Brain microvascular endothelial cell (primary cell): Measurements from ENCODE around the gene MSL3B.

Experiments
- DNase-seq: peaks from one replicate; pipeline ENCODE4 v3.0.0-alpha.2; 2020
- H3K27ac ChIP-seq: fragments of 250-450 bp; sonication (Bioruptor Pico); 2 replicates; pipeline ENCODE4 v1.5.1; 2020; ENCODE audit warnings: mild to moderate bottlenecking, moderate library complexity
- H3K27me3 ChIP-seq: fragments of 250-450 bp; sonication (Bioruptor Pico); replicated peaks from 2 replicates; pipeline ENCODE4 v1.5.1; 2020; ENCODE audit warnings: mild to moderate bottlenecking
- H3K36me3 ChIP-seq: fragments of 250-450 bp; sonication (Bioruptor Pico); replicated peaks from 2 replicates; pipeline ENCODE4 v1.5.1; 2020; ENCODE audit warnings: mild to moderate bottlenecking
- H3K4me3 ChIP-seq: 2 replicates; pipeline ENCODE4 v1.5.1; 2011; ENCODE audit warnings: low read depth, mild to moderate bottlenecking, control low read depth, low read length, moderate library complexity
- in situ Hi-C: cut with HindIII; loops from 2 replicates; pipeline ENCODE4 v1.10.0; 2017; ENCODE audit warnings: low sequenced_read_pairs, low pct_ligation_motif_present
- TF ChIP-seq, protein P1 (sequence below): IDR thresholded peaks from 2 replicates; pipeline ENCODE4 v1.5.1; 2011; ENCODE audit warnings: low read depth, mild to moderate bottlenecking, moderate library complexity, low read length, control low read depth, inconsistent platforms; ENCODE audit errors: missing control alignments

MSL3B gene

DNA sequence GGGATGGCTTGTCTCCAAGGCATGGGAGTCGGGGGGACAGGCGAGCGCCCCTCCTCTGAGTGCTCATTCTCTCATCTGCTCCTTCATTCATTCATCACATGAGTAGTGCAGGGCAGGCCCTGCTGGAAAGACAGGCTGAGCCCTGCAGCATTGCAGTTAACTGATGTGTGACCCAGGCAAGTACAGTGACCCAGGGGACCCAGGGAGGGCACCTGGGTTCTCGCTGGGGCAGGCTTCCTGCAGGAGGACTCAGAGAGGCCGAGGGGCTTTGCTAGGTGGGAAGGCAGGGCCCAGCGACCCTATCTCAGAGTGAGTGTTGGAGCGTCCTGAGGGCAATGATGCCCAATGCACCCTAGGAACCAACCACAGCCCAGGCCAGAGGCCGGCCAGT, 44.5 kb downstream of the MSL3B start:
- Histone ChIP-seq H3K27ac (no peak overlapping the region), H3K36me3 (no peaks in the 10 kb centered on the region), H3K27me3 (no peaks in the 10 kb centered on the region), H3K4me3 (no peak overlapping the region)
- in situ Hi-C loops, result no loop called here
- TF ChIP-seq, protein P1, sequence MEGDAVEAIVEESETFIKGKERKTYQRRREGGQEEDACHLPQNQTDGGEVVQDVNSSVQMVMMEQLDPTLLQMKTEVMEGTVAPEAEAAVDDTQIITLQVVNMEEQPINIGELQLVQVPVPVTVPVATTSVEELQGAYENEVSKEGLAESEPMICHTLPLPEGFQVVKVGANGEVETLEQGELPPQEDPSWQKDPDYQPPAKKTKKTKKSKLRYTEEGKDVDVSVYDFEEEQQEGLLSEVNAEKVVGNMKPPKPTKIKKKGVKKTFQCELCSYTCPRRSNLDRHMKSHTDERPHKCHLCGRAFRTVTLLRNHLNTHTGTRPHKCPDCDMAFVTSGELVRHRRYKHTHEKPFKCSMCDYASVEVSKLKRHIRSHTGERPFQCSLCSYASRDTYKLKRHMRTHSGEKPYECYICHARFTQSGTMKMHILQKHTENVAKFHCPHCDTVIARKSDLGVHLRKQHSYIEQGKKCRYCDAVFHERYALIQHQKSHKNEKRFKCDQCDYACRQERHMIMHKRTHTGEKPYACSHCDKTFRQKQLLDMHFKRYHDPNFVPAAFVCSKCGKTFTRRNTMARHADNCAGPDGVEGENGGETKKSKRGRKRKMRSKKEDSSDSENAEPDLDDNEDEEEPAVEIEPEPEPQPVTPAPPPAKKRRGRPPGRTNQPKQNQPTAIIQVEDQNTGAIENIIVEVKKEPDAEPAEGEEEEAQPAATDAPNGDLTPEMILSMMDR, result no peak
- DNase-seq, result no peak

DNA sequence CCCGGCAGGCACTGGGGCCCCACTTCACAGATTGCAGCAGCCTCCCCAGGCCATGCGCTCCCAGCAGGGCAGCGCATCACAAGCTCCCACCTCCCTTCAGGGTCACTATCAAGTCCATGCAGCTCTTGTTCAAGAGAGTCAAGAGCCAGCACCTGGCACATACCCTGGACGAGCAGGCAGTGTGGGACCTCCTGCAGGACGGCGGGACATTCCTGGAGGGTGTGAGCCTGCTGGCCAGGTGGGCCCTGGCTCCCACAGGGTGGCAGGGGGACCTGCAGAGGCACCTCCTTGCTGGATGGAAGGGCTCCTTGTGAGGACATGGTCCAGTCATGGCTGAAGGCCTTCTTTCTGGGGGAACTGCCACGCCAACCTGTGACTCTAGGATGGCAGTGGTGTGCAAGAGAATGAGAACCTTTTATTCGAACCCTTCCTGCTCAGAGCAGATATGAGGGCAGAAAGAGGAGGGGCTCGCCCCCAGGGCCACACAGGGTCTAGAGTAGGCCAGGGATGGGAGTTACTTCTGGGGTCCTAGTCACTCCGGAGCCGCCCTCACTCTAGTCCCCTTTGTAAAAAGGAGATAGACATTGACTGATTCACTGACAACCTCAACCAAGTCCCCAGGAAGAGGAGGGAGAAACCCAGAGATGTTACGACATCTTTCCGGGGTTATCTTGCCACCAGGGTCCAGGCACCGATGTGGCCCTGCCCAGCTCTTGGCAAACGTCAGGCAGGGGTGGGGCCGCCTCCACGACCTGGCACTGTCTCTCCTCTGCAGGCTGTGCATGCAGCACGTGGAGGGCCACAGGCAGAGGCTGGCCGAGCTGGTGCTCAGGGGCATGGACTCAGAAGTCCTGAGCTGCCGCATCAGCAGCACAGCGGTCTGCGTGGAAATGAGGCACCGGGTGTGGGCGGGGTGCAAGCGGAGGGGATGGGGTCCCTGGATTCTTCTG, 45.1 kb downstream of the MSL3B start:
- Histone ChIP-seq H3K4me3 (no peak overlapping the region), H3K27me3 (no peaks in the 10 kb centered on the region), H3K27ac (no peak overlapping the region), H3K36me3 (no peaks in the 10 kb centered on the region)
- no peak for DNase-seq
- TF ChIP-seq, protein P1, result no peak
- in situ Hi-C loops, result no loop called here

DNA sequence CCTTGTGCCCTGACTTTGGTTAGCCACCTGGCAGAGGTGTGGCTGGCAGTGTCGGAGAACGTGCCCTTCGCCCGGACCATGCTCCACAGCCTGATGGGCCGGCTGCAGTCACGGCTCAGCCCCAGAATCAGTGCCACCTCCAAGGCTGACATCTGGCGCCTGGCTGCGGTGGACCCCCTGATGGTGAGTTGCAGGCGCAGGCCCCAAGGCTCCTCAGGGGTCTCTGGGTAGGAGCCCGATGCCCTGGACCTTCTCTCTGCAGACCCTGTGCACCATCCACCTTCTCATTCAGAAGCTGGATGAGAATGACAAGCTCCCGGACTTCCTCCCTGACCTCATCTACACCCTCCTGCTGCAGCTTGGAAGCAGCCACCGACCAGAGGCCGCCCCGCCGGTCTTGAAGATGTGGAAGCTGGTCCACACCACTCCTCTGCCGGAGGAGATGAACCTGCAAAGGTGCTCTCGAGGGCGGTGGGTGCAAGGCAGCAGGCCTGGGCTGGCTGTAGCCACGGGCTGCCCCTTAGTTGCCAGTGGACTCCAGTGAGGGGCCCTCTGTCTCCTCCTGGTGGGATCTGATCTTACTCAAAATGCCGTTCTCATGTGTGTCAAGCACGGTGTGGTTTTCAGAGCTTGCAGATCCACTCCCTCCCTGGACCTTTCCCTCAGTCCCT, 46.0 kb downstream of the MSL3B start:
- in situ Hi-C loops, result no loop called here
- Histone ChIP-seq H3K36me3 (no peaks in the 10 kb centered on the region), H3K27me3 (no peaks in the 10 kb centered on the region), H3K4me3 (no peak overlapping the region), H3K27ac (no peak overlapping the region)
- no peak for DNase-seq
- TF ChIP-seq, protein P1, result no peak

DNA sequence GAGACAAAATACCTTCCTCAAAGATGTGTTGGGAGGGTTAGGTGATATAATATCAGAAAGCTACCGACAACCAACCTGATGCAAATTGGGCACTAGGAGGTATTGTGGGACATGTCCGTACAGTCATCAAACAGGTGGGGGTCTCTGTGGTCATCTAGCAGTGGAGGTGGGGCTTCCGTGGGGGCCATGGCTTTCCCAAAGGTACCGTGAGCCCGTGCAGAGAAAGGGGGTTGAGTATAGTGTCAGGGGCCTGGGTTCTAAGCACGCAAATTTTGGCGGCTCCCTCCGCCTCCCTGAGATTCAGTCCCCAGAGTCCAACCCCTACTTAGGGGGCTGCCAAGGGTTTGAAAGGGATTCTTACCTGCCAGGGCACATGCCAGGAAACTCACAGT, 46.5 kb downstream of the MSL3B start:
- in situ Hi-C loops, result no loop called here
- no peaks in the 10 kb centered on the region for H3K36me3 ChIP-seq
- TF ChIP-seq, protein P1, result no peak
- no peak for DNase-seq
- H3K4me3 ChIP-seq, result no peak overlapping the region
- no peaks in the 10 kb centered on the region for H3K27me3 ChIP-seq
- H3K27ac ChIP-seq, result no peak overlapping the region

DNA sequence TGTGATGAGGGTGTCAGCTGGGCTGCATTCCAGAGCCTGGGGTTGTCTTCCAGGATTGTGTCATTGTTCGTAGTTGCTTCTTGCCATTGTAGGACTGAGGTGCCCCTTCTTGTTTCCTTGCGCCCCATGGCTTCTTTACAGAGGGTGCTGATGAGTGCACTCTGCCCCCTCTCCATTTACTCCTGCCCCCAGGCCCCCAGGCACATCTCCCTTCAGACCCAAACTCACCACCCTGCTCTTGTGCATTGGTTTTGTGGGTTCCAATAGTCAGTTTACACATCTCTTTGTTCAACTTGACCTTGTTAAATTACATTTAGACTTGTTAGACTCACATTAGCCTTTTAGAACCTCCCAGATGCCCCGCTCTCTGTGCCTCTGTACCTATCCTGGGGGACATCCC, 47.0 kb downstream of the MSL3B start:
- TF ChIP-seq, protein P1, result no peak
- no peak for DNase-seq
- Histone ChIP-seq H3K36me3 (no peaks in the 10 kb centered on the region), H3K27me3 (no peaks in the 10 kb centered on the region), H3K4me3 (no peak overlapping the region), H3K27ac (no peak overlapping the region)
- in situ Hi-C loops, result no loop called here
